ENCODE measurements around the gene ATP6V0C.
"Not testable (repeated sequence)": the region's sequence is repeated elsewhere in the genome, so short reads cannot be mapped to it uniquely, and the experiment has no call there.

DNA sequence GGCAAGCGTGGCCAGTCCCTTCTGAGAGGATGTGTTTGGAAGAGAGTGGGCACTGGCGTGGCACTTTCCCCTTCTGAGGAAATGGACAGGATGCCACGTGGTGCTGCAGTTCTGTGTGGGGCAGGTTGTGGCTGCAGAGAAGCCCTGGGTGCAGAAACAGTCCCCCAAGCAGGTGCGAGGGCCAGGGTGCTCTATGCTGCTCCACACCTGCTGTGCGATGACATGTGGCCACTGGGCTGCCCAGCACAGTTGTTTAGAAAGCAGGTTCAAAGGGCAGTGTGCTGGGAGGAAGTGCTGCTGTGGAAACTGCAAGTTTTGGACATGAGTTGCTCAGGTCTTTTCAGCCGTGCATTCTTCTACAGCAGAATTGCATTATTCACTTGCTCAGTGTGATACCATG, 27.7 kb downstream of the ATP6V0C start:
- TF ChIP-seq, protein P1, sequence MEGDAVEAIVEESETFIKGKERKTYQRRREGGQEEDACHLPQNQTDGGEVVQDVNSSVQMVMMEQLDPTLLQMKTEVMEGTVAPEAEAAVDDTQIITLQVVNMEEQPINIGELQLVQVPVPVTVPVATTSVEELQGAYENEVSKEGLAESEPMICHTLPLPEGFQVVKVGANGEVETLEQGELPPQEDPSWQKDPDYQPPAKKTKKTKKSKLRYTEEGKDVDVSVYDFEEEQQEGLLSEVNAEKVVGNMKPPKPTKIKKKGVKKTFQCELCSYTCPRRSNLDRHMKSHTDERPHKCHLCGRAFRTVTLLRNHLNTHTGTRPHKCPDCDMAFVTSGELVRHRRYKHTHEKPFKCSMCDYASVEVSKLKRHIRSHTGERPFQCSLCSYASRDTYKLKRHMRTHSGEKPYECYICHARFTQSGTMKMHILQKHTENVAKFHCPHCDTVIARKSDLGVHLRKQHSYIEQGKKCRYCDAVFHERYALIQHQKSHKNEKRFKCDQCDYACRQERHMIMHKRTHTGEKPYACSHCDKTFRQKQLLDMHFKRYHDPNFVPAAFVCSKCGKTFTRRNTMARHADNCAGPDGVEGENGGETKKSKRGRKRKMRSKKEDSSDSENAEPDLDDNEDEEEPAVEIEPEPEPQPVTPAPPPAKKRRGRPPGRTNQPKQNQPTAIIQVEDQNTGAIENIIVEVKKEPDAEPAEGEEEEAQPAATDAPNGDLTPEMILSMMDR (IDR thresholded peaks at IDR 0.05): not testable (repeated sequence)
- not testable (repeated sequence) for TF ChIP-seq EZH2 (IDR thresholded peaks at IDR 0.05; ENCODE audit: borderline replicate concordance, insufficient read depth, low read depth, low read length, poor library complexity, severe bottlenecking)
